ENCODE results near the gene PIGC.

Gene PIGC

GRCh38 chr1:172394141-172394751 lies 49.6 kb downstream of the PIGC start:
- H3K4me3 ChIP-seq (ENCODE audit: low read depth, low read length): no peak overlapping the region
- no peak for DNase-seq

GRCh38 chr1:172393354-172393753 lies 50.5 kb downstream of the PIGC start:
- Histone ChIP-seq H3K27me3 (replicated peaks) (no peaks in the 10 kb centered on the region), H3K27ac (no peak overlapping the region), H3K36me3 (replicated peaks) (no peaks in the 10 kb centered on the region), H3K4me3 (ENCODE audit: low read depth, low read length) (no peak overlapping the region)
- in situ Hi-C loops (cut with HindIII; ENCODE audit: low pct_ligation_motif_present, low sequenced_read_pairs): no loop called here
- no peak for TF ChIP-seq CTCF (IDR thresholded peaks at IDR 0.05; ENCODE audit: low read depth, low read length, missing control alignments)
- no peak for DNase-seq

More at GRCh38 chr1:172394141-172394751, 49.6 kb downstream of the PIGC start:
- Histone ChIP-seq H3K27ac (no peak overlapping the region), H3K36me3 (replicated peaks) (no peaks in the 10 kb centered on the region), H3K27me3 (replicated peaks) (no peaks in the 10 kb centered on the region)
- in situ Hi-C loops (cut with HindIII; ENCODE audit: low pct_ligation_motif_present, low sequenced_read_pairs): no loop called here
- TF ChIP-seq CTCF (IDR thresholded peaks at IDR 0.05; ENCODE audit: low read depth, low read length, missing control alignments): no peak

GRCh38 chr1:172391976-172392375 lies 51.9 kb downstream of the PIGC start:
- Histone ChIP-seq H3K36me3 (replicated peaks) (no peaks in the 10 kb centered on the region), H3K4me3 (ENCODE audit: low read depth, low read length) (no peak overlapping the region), H3K27me3 (replicated peaks) (no peaks in the 10 kb centered on the region), H3K27ac (no peak overlapping the region)
- in situ Hi-C loops (cut with HindIII; ENCODE audit: low pct_ligation_motif_present, low sequenced_read_pairs): no loop called here
- TF ChIP-seq CTCF (IDR thresholded peaks at IDR 0.05; ENCODE audit: low read depth, low read length, missing control alignments): no peak
- no peak for DNase-seq
